ENCODE results near the gene C13orf42. TPM values are rescaled to one million over a fixed set of nuclear protein-coding genes. Genes with fewer than 3 reads are reported as not detected.

The C13orf42 gene
- polyA plus RNA-seq, 3 donors = not detected

DNA sequence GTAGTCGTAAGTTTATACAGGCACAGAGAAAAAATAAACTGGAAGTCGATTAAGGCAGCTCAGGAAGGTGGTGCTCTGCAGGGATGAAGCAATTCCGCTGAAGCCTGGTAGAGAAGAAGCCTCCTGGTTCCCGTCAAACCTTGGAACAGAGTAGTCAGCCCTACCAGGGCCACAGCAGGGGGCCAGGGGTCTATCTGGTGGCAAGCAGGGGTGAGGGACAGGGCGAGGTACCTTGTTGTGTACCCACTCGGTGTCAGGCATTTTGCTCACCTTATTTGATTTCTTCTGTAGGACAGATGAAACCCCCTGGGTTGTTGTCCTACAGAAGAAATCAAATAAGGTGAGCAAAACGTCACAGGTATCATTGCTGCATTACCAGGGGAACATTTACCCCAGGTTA lies 70.6 kb downstream of the C13orf42 start:
- Histone ChIP-seq H3K36me3 (replicated peaks in 1 of 2; ENCODE audit: control insufficient read depth in 1 of 2, insufficient read depth in 2 of 2, low read length in 2 of 2) (no peaks in the 10 kb centered on the region), H3K27ac (ENCODE audit: low read depth in 1 of 2, low read length in 2 of 2) (no peak overlapping the region), H2AFZ (ENCODE audit: insufficient read depth, low read depth, low read length, poor library complexity, severe bottlenecking) (no peak overlapping the region), H3K4me1 (ENCODE audit: control insufficient read depth in 1 of 2, insufficient read depth in 2 of 2, low read length in 2 of 2) (peaks cover under 1 to 2% of the 10 kb centered on the region in 2 donors), H3K4me2 (replicated peaks; ENCODE audit: extremely low read depth, low read length, poor library complexity, severe bottlenecking) (no peak overlapping the region), H3K4me3 (replicated peaks in 1 of 3; ENCODE audit: low read depth in 2 of 3, low read length in 3 of 3) (no peak overlapping the region), H3K79me2 (ENCODE audit: insufficient read depth, low read length) (no peaks in the 10 kb centered on the region), H3K9me3 (replicated peaks in 1 of 2; ENCODE audit: control insufficient read depth in 1 of 2, insufficient read depth in 1 of 2, low read length in 2 of 2) (no peaks in the 10 kb centered on the region), H3K27me3 (ENCODE audit: control insufficient read depth in 2 of 2, insufficient read depth in 2 of 2, low read length in 2 of 2) (no peaks in the 10 kb centered on the region), H4K20me1 (ENCODE audit: insufficient read depth, low read length) (no peaks in the 10 kb centered on the region), H3K9ac (ENCODE audit: insufficient read depth, low read length, poor library complexity, severe bottlenecking) (no peak overlapping the region)
- 84% methylated on average over 6 of the region's 7 CpGs for whole genome bisulfite sequencing (ENCODE audit: insufficient coverage)
- peaks cover 6% of the 10 kb centered on the region for H3K4me1 Mint-ChIP-seq
- intact Hi-C loops (cut with micrococcal nuclease) = no loop called here
- H3K9me3 Mint-ChIP-seq = no peaks in the 10 kb centered on the region
- no peaks in the 10 kb centered on the region for H3K27me3 Mint-ChIP-seq (ENCODE audit: low read depth in 3 of 3)
- no peak overlapping the region for H3K27ac Mint-ChIP-seq
- no peak for DNase-seq
- H3K36me3 Mint-ChIP-seq = no peaks in the 10 kb centered on the region
- TF ChIP-seq, protein P1, sequence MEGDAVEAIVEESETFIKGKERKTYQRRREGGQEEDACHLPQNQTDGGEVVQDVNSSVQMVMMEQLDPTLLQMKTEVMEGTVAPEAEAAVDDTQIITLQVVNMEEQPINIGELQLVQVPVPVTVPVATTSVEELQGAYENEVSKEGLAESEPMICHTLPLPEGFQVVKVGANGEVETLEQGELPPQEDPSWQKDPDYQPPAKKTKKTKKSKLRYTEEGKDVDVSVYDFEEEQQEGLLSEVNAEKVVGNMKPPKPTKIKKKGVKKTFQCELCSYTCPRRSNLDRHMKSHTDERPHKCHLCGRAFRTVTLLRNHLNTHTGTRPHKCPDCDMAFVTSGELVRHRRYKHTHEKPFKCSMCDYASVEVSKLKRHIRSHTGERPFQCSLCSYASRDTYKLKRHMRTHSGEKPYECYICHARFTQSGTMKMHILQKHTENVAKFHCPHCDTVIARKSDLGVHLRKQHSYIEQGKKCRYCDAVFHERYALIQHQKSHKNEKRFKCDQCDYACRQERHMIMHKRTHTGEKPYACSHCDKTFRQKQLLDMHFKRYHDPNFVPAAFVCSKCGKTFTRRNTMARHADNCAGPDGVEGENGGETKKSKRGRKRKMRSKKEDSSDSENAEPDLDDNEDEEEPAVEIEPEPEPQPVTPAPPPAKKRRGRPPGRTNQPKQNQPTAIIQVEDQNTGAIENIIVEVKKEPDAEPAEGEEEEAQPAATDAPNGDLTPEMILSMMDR (IDR thresholded peaks at IDR 0.05) = no peak
- no peak overlapping the region for H3K4me3 Mint-ChIP-seq

DNA sequence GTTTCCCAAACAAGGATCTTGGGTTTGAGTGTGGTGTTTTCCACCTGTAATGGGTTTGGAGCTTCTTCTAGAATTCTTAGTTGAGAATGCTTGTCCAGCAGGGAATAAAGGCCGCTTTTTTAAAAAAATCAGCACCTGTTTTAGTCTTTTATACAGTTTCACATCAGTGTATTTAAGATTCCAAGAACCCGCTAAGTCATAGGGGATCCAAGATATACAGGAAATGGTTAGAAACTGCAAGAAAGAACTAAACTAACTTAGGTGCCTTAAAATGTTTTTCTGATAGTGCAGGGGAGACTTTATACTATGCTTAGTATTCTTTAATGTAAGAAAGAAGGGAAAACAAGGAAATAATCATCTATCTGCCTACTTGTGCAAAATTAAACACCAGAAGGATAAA lies 74.7 kb downstream of the C13orf42 start:
- Histone ChIP-seq H3K27me3 (ENCODE audit: control insufficient read depth in 2 of 2, insufficient read depth in 2 of 2, low read length in 2 of 2) (no peaks in the 10 kb centered on the region), H3K9ac (ENCODE audit: insufficient read depth, low read length, poor library complexity, severe bottlenecking) (no peak overlapping the region), H3K79me2 (ENCODE audit: insufficient read depth, low read length) (no peaks in the 10 kb centered on the region), H3K4me3 (replicated peaks in 1 of 3; ENCODE audit: low read depth in 2 of 3, low read length in 3 of 3) (no peak overlapping the region), H3K9me3 (replicated peaks in 1 of 2; ENCODE audit: control insufficient read depth in 1 of 2, insufficient read depth in 1 of 2, low read length in 2 of 2) (no peaks in the 10 kb centered on the region), H3K4me2 (replicated peaks; ENCODE audit: extremely low read depth, low read length, poor library complexity, severe bottlenecking) (no peak overlapping the region), H3K27ac (ENCODE audit: low read depth in 1 of 2, low read length in 2 of 2) (no peak overlapping the region), H3K4me1 (ENCODE audit: control insufficient read depth in 1 of 2, insufficient read depth in 2 of 2, low read length in 2 of 2) (no peaks in the 10 kb centered on the region), H4K20me1 (ENCODE audit: insufficient read depth, low read length) (no peaks in the 10 kb centered on the region), H2AFZ (ENCODE audit: insufficient read depth, low read depth, low read length, poor library complexity, severe bottlenecking) (peak overlapping the region; percentile 26), H3K36me3 (replicated peaks in 1 of 2; ENCODE audit: control insufficient read depth in 1 of 2, insufficient read depth in 2 of 2, low read length in 2 of 2) (no peaks in the 10 kb centered on the region)
- no CpG with 5 or more reads among the region's 2 CpGs for WGBS (ENCODE audit: insufficient coverage)
- Mint-ChIP-seq H3K4me3 (no peak overlapping the region), H3K27me3 (ENCODE audit: low read depth in 3 of 3) (peaks cover 0 to 2% (median 0%) of the 10 kb centered on the region in 3 donors), H3K27ac (no peak overlapping the region), H3K4me1 (no peaks in the 10 kb centered on the region), H3K9me3 (no peaks in the 10 kb centered on the region), H3K36me3 (no peaks in the 10 kb centered on the region)
- no peak for DNase-seq
- intact Hi-C loops (cut with micrococcal nuclease) = no loop called here
- TF ChIP-seq, protein P1 (IDR thresholded peaks at IDR 0.05) = no peak

Data from CD14-positive monocyte (primary cell).